H9 (cell line): Measurements from ENCODE around the gene WFIKKN2. TPM values are rescaled to one million over a fixed set of nuclear protein-coding genes. Genes with fewer than 3 reads are reported as not detected.

Experiments
- DNase-seq: peaks from one replicate; pipeline ENCODE4 v3.0.0-alpha.2; 2017
- H2AFZ ChIP-seq: one replicate; pipeline ENCODE4 v1.6.1; 2013; ENCODE audit warnings: mild to moderate bottlenecking, low read length, control low read depth, moderate library complexity
- H2AK5ac ChIP-seq: 2 replicates; pipeline ENCODE4 v1.6.1; 2013; ENCODE audit warnings: low read length, control low read depth, mixed read lengths; ENCODE audit not compliant: insufficient read length
- H2BK120ac ChIP-seq: one replicate; pipeline ENCODE4 v1.6.1; 2013; ENCODE audit warnings: low read depth, mild to moderate bottlenecking, low read length, control low read depth, inconsistent platforms; ENCODE audit not compliant: poor library complexity, severe bottlenecking
- H2BK12ac ChIP-seq: 2 replicates; pipeline ENCODE4 v1.6.1; 2013; ENCODE audit warnings: low read length, control low read depth, mixed read lengths, low read depth; ENCODE audit not compliant: insufficient read length
- H2BK15ac ChIP-seq: 2 replicates; pipeline ENCODE4 v1.6.1; 2013; ENCODE audit warnings: low read depth, low read length, control low read depth
- H2BK20ac ChIP-seq: one replicate; pipeline ENCODE4 v1.6.1; 2013; ENCODE audit warnings: low read depth, mild to moderate bottlenecking, low read length, control low read depth, inconsistent platforms; ENCODE audit not compliant: poor library complexity, severe bottlenecking
- H2BK5ac ChIP-seq: 2 replicates; pipeline ENCODE4 v1.6.1; 2013; ENCODE audit warnings: low read length, control low read depth, mixed read lengths; ENCODE audit not compliant: insufficient read length
- H3K14ac ChIP-seq: 2 replicates; pipeline ENCODE4 v1.6.1; 2013; ENCODE audit warnings: low read length, control low read depth; ENCODE audit not compliant: insufficient read depth
- H3K18ac ChIP-seq: 2 replicates; pipeline ENCODE4 v1.6.1; 2013; ENCODE audit warnings: low read depth, mild to moderate bottlenecking, mixed read lengths, low read length, control low read depth; ENCODE audit not compliant: insufficient read length
- H3K23ac ChIP-seq: 2 replicates; pipeline ENCODE4 v1.6.1; 2013; ENCODE audit warnings: low read length, control low read depth, mixed read lengths, low read depth; ENCODE audit not compliant: insufficient read length
- H3K23me2 ChIP-seq: 2 replicates; pipeline ENCODE4 v1.6.1; 2013; ENCODE audit warnings: low read depth, mild to moderate bottlenecking, mixed read lengths, low read length, control low read depth; ENCODE audit not compliant: insufficient read length, poor library complexity, severe bottlenecking
- H3K27ac ChIP-seq: 2 replicates; pipeline ENCODE4 v1.5.1; 2013; ENCODE audit warnings: low read length, control low read depth, mixed read lengths, low read depth; ENCODE audit not compliant: insufficient read length
- H3K27me3 ChIP-seq: 2 replicates; pipeline ENCODE4 v1.6.1; 2013; ENCODE audit warnings: low read length, control low read depth, inconsistent platforms; ENCODE audit not compliant: insufficient read depth
- H3K4ac ChIP-seq: 2 replicates; pipeline ENCODE4 v1.6.1; 2013; ENCODE audit warnings: low read depth, mild to moderate bottlenecking, control low read depth, inconsistent platforms, low read length, moderate library complexity
- H3K4me1 ChIP-seq: 2 replicates; pipeline ENCODE4 v1.6.1; 2013; ENCODE audit warnings: low read length, control low read depth, inconsistent platforms; ENCODE audit not compliant: insufficient read depth
- H3K4me2 ChIP-seq: 2 replicates; pipeline ENCODE4 v1.6.1; 2013; ENCODE audit warnings: low read length, control low read depth, mixed read lengths; ENCODE audit not compliant: insufficient read length, insufficient read depth
- H3K56ac ChIP-seq: 2 replicates; pipeline ENCODE4 v1.6.1; 2013; ENCODE audit warnings: low read depth, mild to moderate bottlenecking, mixed read lengths, low read length, control low read depth; ENCODE audit not compliant: insufficient read length
- H3K79me1 ChIP-seq: 2 replicates; pipeline ENCODE4 v1.6.1; 2013; ENCODE audit warnings: low read depth, mild to moderate bottlenecking, moderate library complexity, low read length, control low read depth, inconsistent platforms; ENCODE audit not compliant: insufficient read depth, poor library complexity, severe bottlenecking
- H3K79me2 ChIP-seq: 2 replicates; pipeline ENCODE4 v1.6.1; 2013; ENCODE audit warnings: low read length, control low read depth, inconsistent platforms; ENCODE audit not compliant: insufficient read depth
- H3K9ac ChIP-seq: 2 replicates; pipeline ENCODE4 v1.6.1; 2013; ENCODE audit warnings: low read length, control low read depth, mixed read lengths; ENCODE audit not compliant: insufficient read length; ENCODE audit errors: extremely low read depth
- H3K9me3 ChIP-seq: one replicate; pipeline ENCODE4 v1.6.1; 2013; ENCODE audit warnings: low read depth, low read length, inconsistent platforms; ENCODE audit not compliant: control insufficient read depth
- H3T11ph ChIP-seq: one replicate; pipeline ENCODE4 v1.6.1; 2013; ENCODE audit warnings: mild to moderate bottlenecking, low read length, control low read depth, inconsistent platforms
- H4K20me1 ChIP-seq: one replicate; pipeline ENCODE4 v1.6.1; 2013; ENCODE audit not compliant: control insufficient read depth, insufficient read length, insufficient read depth
- H4K5ac ChIP-seq: 2 replicates; pipeline ENCODE4 v1.6.1; 2013; ENCODE audit warnings: low read depth, mild to moderate bottlenecking, mixed read lengths, low read length, control low read depth; ENCODE audit not compliant: insufficient read length
- H4K8ac ChIP-seq: replicated peaks from 2 replicates; pipeline ENCODE4 v1.6.1; 2013; ENCODE audit warnings: low read length, control low read depth, mixed read lengths, low read depth; ENCODE audit not compliant: insufficient read length
- H4K91ac ChIP-seq: 2 replicates; pipeline ENCODE4 v1.6.1; 2013; ENCODE audit warnings: low read depth, mild to moderate bottlenecking, moderate library complexity, mixed read lengths, low read length, control low read depth; ENCODE audit not compliant: insufficient read length
- H3K27ac Mint-ChIP-seq, 3 experiments: 2 replicates in 2 of 3; 3 replicates in 1 of 3; pipeline ENCODE4 v1.8.0; 2020 to 2021; ENCODE audit warnings: mixed read lengths in 3 of 3, mild to moderate bottlenecking in 1 of 3, moderate library complexity in 1 of 3
- H3K27me3 Mint-ChIP-seq: 2 replicates; pipeline ENCODE4 v1.8.0; 2021; ENCODE audit warnings: low read depth, mild to moderate bottlenecking, moderate library complexity, mixed read lengths
- H3K36me3 Mint-ChIP-seq, 3 experiments: 2 replicates in 2 of 3; 3 replicates in 1 of 3; pipeline ENCODE4 v1.8.0; 2020 to 2021; ENCODE audit warnings: low read depth in 3 of 3, mixed read lengths in 3 of 3; ENCODE audit not compliant: insufficient read depth in 1 of 3
- H3K4me1 Mint-ChIP-seq, 2 experiments: 2 replicates each; pipeline ENCODE4 v1.8.0; 2020; ENCODE audit warnings: mixed read lengths in 2 of 2
- H3K4me3 Mint-ChIP-seq, 2 experiments: 2 replicates in 1 of 2; 3 replicates in 1 of 2; pipeline ENCODE4 v1.8.0; 2020 to 2021; ENCODE audit warnings: mild to moderate bottlenecking in 2 of 2, mixed read lengths in 2 of 2, moderate library complexity in 1 of 2
- H3K9me3 Mint-ChIP-seq, 2 experiments: 2 replicates in 1 of 2; 3 replicates in 1 of 2; pipeline ENCODE4 v1.8.0; 2020; ENCODE audit warnings: mild to moderate bottlenecking in 2 of 2, mixed read lengths in 2 of 2, moderate library complexity in 1 of 2
- WGBS: extraction: QIAGEN DNeasy Blood & Tissue Kit; methylation state at CpG from one replicate; pipeline ENCODE4 v1.1.7; 2013; ENCODE audit warnings: missing lambda C conversion rate, low lambda C conversion rate, mixed read lengths; ENCODE audit not compliant: insufficient read length; ENCODE audit errors: extremely low coverage; 5-methylcytosine and 5-hydroxymethylcytosine counted together
- total RNA-seq: library from RNA; stranded (reverse); gene quantifications from 2 replicates; pipeline ENCODE4 v1.2.1, GENCODE V29; 2021
- TF ChIP-seq, protein P1 (sequence below): fragments of 200-600 bp; sonication (generic); conservative IDR thresholded peaks from 3 replicates; pipeline ENCODE4 v1.8.0; 2021; ENCODE audit warnings: antibody characterized with exemption, mild to moderate bottlenecking

Gene WFIKKN2
- total RNA-seq, 1 experiment from 2014 or later = 1.1 TPM

GRCh38 chr17:50818921-50819657 lies 16.3 kb upstream of the WFIKKN2 start:
- Histone ChIP-seq H3K4me1 (no peaks in the 10 kb centered on the region), H2BK120ac (no peak overlapping the region), H3K79me1 (no peaks in the 10 kb centered on the region), H2AK5ac (no peak overlapping the region), H2AFZ (no peak overlapping the region), H2BK20ac (no peak overlapping the region), H3K4me2 (no peak overlapping the region), H3K9me3 (no peaks in the 10 kb centered on the region), H4K20me1 (no peaks in the 10 kb centered on the region), H3K79me2 (no peaks in the 10 kb centered on the region), H4K91ac (no peak overlapping the region), H2BK5ac (no peak overlapping the region), H3K23ac (no peak overlapping the region), H3T11ph (no peak overlapping the region), H3K27me3 (no peaks in the 10 kb centered on the region), H3K4ac (no peak overlapping the region), H3K14ac (no peak overlapping the region), H4K8ac (no peak overlapping the region), H4K5ac (no peak overlapping the region), H3K9ac (no peak overlapping the region), H2BK15ac (no peak overlapping the region), H3K56ac (no peak overlapping the region), H3K27ac (no peak overlapping the region), H3K18ac (no peak overlapping the region), H2BK12ac (no peak overlapping the region), H3K23me2 (no peaks in the 10 kb centered on the region)
- Mint-ChIP-seq H3K27ac (no peak overlapping the region), H3K27me3 (peaks cover 9% of the 10 kb centered on the region; the same call in 1 of the 2 replicates), H3K4me1 (peaks cover 8% of the 10 kb centered on the region in 2 experiments), H3K36me3 (no peaks in the 10 kb centered on the region; a peak in 1 of 7 replicates), H3K4me3 (no peak overlapping the region), H3K9me3 (no peaks in the 10 kb centered on the region)
- TF ChIP-seq, protein P1, sequence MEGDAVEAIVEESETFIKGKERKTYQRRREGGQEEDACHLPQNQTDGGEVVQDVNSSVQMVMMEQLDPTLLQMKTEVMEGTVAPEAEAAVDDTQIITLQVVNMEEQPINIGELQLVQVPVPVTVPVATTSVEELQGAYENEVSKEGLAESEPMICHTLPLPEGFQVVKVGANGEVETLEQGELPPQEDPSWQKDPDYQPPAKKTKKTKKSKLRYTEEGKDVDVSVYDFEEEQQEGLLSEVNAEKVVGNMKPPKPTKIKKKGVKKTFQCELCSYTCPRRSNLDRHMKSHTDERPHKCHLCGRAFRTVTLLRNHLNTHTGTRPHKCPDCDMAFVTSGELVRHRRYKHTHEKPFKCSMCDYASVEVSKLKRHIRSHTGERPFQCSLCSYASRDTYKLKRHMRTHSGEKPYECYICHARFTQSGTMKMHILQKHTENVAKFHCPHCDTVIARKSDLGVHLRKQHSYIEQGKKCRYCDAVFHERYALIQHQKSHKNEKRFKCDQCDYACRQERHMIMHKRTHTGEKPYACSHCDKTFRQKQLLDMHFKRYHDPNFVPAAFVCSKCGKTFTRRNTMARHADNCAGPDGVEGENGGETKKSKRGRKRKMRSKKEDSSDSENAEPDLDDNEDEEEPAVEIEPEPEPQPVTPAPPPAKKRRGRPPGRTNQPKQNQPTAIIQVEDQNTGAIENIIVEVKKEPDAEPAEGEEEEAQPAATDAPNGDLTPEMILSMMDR = no peak
- WGBS = no CpG with 5 or more reads among the region's 6 CpGs
- DNase-seq = no peak
